GM12892 (cell line): ENCODE data around the gene PRDM2.

Experiments
- POLR2A ChIP-seq: IDR thresholded peaks from 2 replicates; pipeline ENCODE4 v1.6.1; 2011; ENCODE audit warnings: low read depth, low read length, control low read depth
- TAF1 ChIP-seq: IDR thresholded peaks from 2 replicates; pipeline ENCODE4 v1.6.1; 2011; ENCODE audit warnings: low read depth, mild to moderate bottlenecking, control low read depth, low read length, borderline replicate concordance

- no peak for TF ChIP-seq POLR2A
- no peak for TF ChIP-seq TAF1
These were observed 109.6 kb downstream of the PRDM2 start for GRCh38 chr1:13809461-13810159.
